Calu3 (cell line): ENCODE data around the gene SKAP2. TPM values are rescaled to one million over a fixed set of nuclear protein-coding genes. Genes with fewer than 3 reads are reported as not detected.

ENCODE experiments used
- BruUV-seq: library from RNA; stranded (reverse); fragments of 400-500 nt; replicated peaks from 2 replicates; lab custom pipeline; 2021; lab: Mats Ljungman, UMichigan
- CTCF ChIA-PET: fragments of 300-600 bp; sonication (Branson Sonifier 250); formaldehyde crosslinking; loops from one replicate; lab custom pipeline; 2022; ENCODE audit warnings: antibody characterized with exemption; lab: Charles Lee
- DNase-seq: peaks from one replicate; pipeline ENCODE4 v3.0.0; 2022
- H3K27ac Mint-ChIP-seq: one replicate; pipeline ENCODE4 v1.8.0; 2022; ENCODE audit warnings: mixed read lengths; ENCODE audit not compliant: unreplicated experiment
- H3K27me3 Mint-ChIP-seq: one replicate; pipeline ENCODE4 v1.8.0; 2022; ENCODE audit warnings: mixed read lengths; ENCODE audit not compliant: unreplicated experiment
- H3K36me3 Mint-ChIP-seq: one replicate; pipeline ENCODE4 v1.8.0; 2022; ENCODE audit warnings: mild to moderate bottlenecking, moderate library complexity, mixed read lengths; ENCODE audit not compliant: insufficient read depth, unreplicated experiment
- H3K4me1 Mint-ChIP-seq: one replicate; pipeline ENCODE4 v1.8.0; 2022; ENCODE audit warnings: mild to moderate bottlenecking, low read depth, mixed read lengths; ENCODE audit not compliant: unreplicated experiment
- H3K4me3 Mint-ChIP-seq: one replicate; pipeline ENCODE4 v1.8.0; 2022; ENCODE audit warnings: mild to moderate bottlenecking, low read depth, moderate library complexity, mixed read lengths; ENCODE audit not compliant: unreplicated experiment
- H3K9me3 Mint-ChIP-seq: one replicate; pipeline ENCODE4 v1.8.0; 2022; ENCODE audit warnings: low read depth, mixed read lengths; ENCODE audit not compliant: unreplicated experiment
- intact Hi-C: fragments of 100-400 bp; cut with micrococcal nuclease; formaldehyde crosslinking; loops from one replicate; pipeline ENCODE4 v1.10.0; 2022; ENCODE audit not compliant: unreplicated experiment
- total RNA-seq: library from RNA; stranded (reverse); gene quantifications from 2 replicates; pipeline ENCODE4 v1.2.3, GENCODE V29; 2022
- TF ChIP-seq, protein P1 (sequence below): fragments of 200-600 bp; IDR thresholded peaks from one replicate; pipeline ENCODE4 v1.8.0; 2022; ENCODE audit warnings: antibody characterized with exemption; ENCODE audit not compliant: unreplicated experiment

The SKAP2 gene
- total RNA-seq, 1 experiment from 2014 or later: 83.1 TPM

DNA sequence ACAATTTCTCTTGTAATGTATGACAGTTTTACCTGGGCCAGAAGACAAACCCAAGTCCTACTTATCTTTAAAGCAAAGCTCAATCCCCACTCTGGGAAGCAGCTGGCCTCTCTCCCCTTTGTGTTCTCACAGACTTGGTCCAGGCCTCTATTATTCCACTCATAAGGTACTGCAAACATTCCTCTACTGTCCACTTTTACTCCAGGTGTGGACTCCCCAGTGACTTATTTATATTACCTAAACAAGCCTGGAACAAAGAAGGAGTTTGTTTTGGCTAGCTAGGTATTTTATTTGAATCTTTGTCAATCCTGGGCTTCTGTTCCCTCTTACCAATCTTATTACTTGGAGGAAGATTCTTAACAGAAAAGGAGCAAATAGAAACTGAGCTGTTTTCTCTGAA, 163.5 kb downstream of the SKAP2 start:
- TF ChIP-seq, protein P1, sequence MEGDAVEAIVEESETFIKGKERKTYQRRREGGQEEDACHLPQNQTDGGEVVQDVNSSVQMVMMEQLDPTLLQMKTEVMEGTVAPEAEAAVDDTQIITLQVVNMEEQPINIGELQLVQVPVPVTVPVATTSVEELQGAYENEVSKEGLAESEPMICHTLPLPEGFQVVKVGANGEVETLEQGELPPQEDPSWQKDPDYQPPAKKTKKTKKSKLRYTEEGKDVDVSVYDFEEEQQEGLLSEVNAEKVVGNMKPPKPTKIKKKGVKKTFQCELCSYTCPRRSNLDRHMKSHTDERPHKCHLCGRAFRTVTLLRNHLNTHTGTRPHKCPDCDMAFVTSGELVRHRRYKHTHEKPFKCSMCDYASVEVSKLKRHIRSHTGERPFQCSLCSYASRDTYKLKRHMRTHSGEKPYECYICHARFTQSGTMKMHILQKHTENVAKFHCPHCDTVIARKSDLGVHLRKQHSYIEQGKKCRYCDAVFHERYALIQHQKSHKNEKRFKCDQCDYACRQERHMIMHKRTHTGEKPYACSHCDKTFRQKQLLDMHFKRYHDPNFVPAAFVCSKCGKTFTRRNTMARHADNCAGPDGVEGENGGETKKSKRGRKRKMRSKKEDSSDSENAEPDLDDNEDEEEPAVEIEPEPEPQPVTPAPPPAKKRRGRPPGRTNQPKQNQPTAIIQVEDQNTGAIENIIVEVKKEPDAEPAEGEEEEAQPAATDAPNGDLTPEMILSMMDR: no peak
- DNase-seq: no peak
- CTCF ChIA-PET: interaction anchor here (2.0 kb wide), 1 partner anchor 19 kb away, joined by 6 read pairs; no protein-coding TSS in a partner anchor
- Mint-ChIP-seq H3K27me3 (no peaks in the 10 kb centered on the region), H3K27ac (no peak overlapping the region), H3K9me3 (no peaks in the 10 kb centered on the region), H3K4me3 (no peak overlapping the region), H3K36me3 (no peaks in the 10 kb centered on the region), H3K4me1 (peaks cover 10% of the 10 kb centered on the region)
- intact Hi-C loops: no loop called here
- BruUV-seq: no TSS peak

- DNase-seq: no peak
- CTCF ChIA-PET: interaction anchor here (0.7 to 2.0 kb wide), 2 partner anchors 19 to 331 kb away, joined by 3 to 6 read pairs; no protein-coding TSS in a partner anchor
- Mint-ChIP-seq H3K27me3 (no peaks in the 10 kb centered on the region), H3K4me1 (peaks cover 10% of the 10 kb centered on the region), H3K27ac (no peak overlapping the region), H3K36me3 (no peaks in the 10 kb centered on the region), H3K4me3 (no peak overlapping the region), H3K9me3 (no peaks in the 10 kb centered on the region)
- TF ChIP-seq, protein P1: no peak
- intact Hi-C loops: no loop called here
- no TSS peak for BruUV-seq
Observed at GRCh38 chr7:26700386-26700785, 164.0 kb downstream of the SKAP2 start.

GRCh38 chr7:26699766-26700165, 164.6 kb downstream of the SKAP2 start:
- no peak overlapping the region for H3K4me3 Mint-ChIP-seq
- H3K36me3 Mint-ChIP-seq: no peaks in the 10 kb centered on the region
- no peak for DNase-seq
- H3K27ac Mint-ChIP-seq: no peak overlapping the region
- intact Hi-C loops: no loop called here
- H3K27me3 Mint-ChIP-seq: no peaks in the 10 kb centered on the region
- BruUV-seq: no TSS peak
- no peaks in the 10 kb centered on the region for H3K9me3 Mint-ChIP-seq
- peaks cover 10% of the 10 kb centered on the region for H3K4me1 Mint-ChIP-seq
- TF ChIP-seq, protein P1: no peak
- CTCF ChIA-PET: interaction anchor here (0.7 to 2.0 kb wide), 2 partner anchors 18 to 330 kb away, joined by 3 to 6 read pairs; no protein-coding TSS in a partner anchor

GRCh38 chr7:26698806-26699205, 165.6 kb downstream of the SKAP2 start:
- Mint-ChIP-seq H3K36me3 (no peaks in the 10 kb centered on the region), H3K4me3 (no peak overlapping the region), H3K27me3 (no peaks in the 10 kb centered on the region), H3K9me3 (no peaks in the 10 kb centered on the region), H3K27ac (no peak overlapping the region), H3K4me1 (peaks cover 10% of the 10 kb centered on the region)
- intact Hi-C loops: no loop called here
- BruUV-seq: no TSS peak
- DNase-seq: no peak
- CTCF ChIA-PET: no interaction called here
- TF ChIP-seq, protein P1: no peak
